Activated CD4-positive, alpha-beta T cell treated with anti-CD3 and anti-CD28 coated beads, Interleukin-2, amount 50 U/mL, for 1 hour (primary cell): ENCODE results near the gene TRPC6.
"Not testable (repeated sequence)": the region's sequence is repeated elsewhere in the genome, so short reads cannot be mapped to it uniquely, and the experiment has no call there.

Source experiments
- DNase-seq: peaks from one replicate; pipeline ENCODE4 v3.0.0-alpha.2; 2020

TRPC6 gene

GRCh38 chr11:101446238-101446637, 137.6 kb downstream of the TRPC6 start:
- DNase-seq: no peak

- DNase-seq: no peak
Observed at GRCh38 chr11:101445761-101446160, 138.0 kb downstream of the TRPC6 start.

- no peak for DNase-seq
Observed at GRCh38 chr11:101444851-101445250, 139.0 kb downstream of the TRPC6 start.

- DNase-seq: no peak
Observed at GRCh38 chr11:101444164-101444563, 139.6 kb downstream of the TRPC6 start.

GRCh38 chr11:101442936-101443521, 140.8 kb downstream of the TRPC6 start:
- DNase-seq: no peak

GRCh38 chr11:101442171-101442570, 141.6 kb downstream of the TRPC6 start:
- no peak for DNase-seq

- DNase-seq: no peak
Observed at GRCh38 chr11:101441747-101442146, 142.1 kb downstream of the TRPC6 start.

- DNase-seq: no peak
Observed at GRCh38 chr11:101439488-101439887, 144.3 kb downstream of the TRPC6 start.

- DNase-seq: not testable (repeated sequence)
Observed at GRCh38 chr11:101438708-101439107, 145.1 kb downstream of the TRPC6 start.

- no peak for DNase-seq
Observed at GRCh38 chr11:101438126-101438525, 145.7 kb downstream of the TRPC6 start.

GRCh38 chr11:101436511-101437142, 147.2 kb downstream of the TRPC6 start:
- DNase-seq: no peak

- no peak for DNase-seq
Observed at GRCh38 chr11:101435408-101435973, 148.3 kb downstream of the TRPC6 start.

GRCh38 chr11:101434026-101434643, 149.7 kb downstream of the TRPC6 start:
- DNase-seq: no peak

- no peak for DNase-seq
Observed at GRCh38 chr11:101433151-101433550, 150.7 kb downstream of the TRPC6 start.

GRCh38 chr11:101429703-101430540, 153.9 kb downstream of the TRPC6 start:
- no peak for DNase-seq

GRCh38 chr11:101428918-101429317, 154.9 kb downstream of the TRPC6 start:
- DNase-seq: no peak

GRCh38 chr11:101407324-101407723, 176.5 kb downstream of the TRPC6 start:
- no peak for DNase-seq
